Mesothelial cell of epicardium (in vitro differentiated cells): Measurements from ENCODE around the gene STOM. TPM values are rescaled to one million over a fixed set of nuclear protein-coding genes. Genes with fewer than 3 reads are reported as not detected.

Experiments used
- DNase-seq, 2 experiments: peaks; one replicate each; pipeline ENCODE4 v3.0.0; 2021; ENCODE audit warnings: low spot score in 2 of 2; ENCODE audit not compliant: unreplicated experiment in 2 of 2
- H3K27ac Mint-ChIP-seq: 2 replicates; pipeline ENCODE4 v1.8.0; 2021; ENCODE audit warnings: mixed read lengths
- H3K27me3 Mint-ChIP-seq: 2 replicates; pipeline ENCODE4 v1.8.0; 2021; ENCODE audit warnings: low read depth, mixed read lengths
- H3K36me3 Mint-ChIP-seq: 2 replicates; pipeline ENCODE4 v1.8.0; 2021; ENCODE audit warnings: mixed read lengths
- H3K4me1 Mint-ChIP-seq: 2 replicates; pipeline ENCODE4 v1.8.0; 2021; ENCODE audit warnings: mixed read lengths
- H3K4me3 Mint-ChIP-seq: 2 replicates; pipeline ENCODE4 v1.8.0; 2021; ENCODE audit warnings: mild to moderate bottlenecking, moderate library complexity, mixed read lengths
- H3K9me3 Mint-ChIP-seq: 2 replicates; pipeline ENCODE4 v1.8.0; 2021; ENCODE audit warnings: mixed read lengths
- CTCF ChIP-seq: fragments of 200-600 bp; sonication (generic); IDR thresholded peaks from one replicate; pipeline ENCODE4 v1.5.0; 2021; ENCODE audit warnings: antibody characterized with exemption; ENCODE audit not compliant: unreplicated experiment
- total RNA-seq: library from RNA; stranded (reverse); gene quantifications from 3 replicates; pipeline ENCODE4 v1.2.1, GENCODE V29; 2021

The STOM gene
- total RNA-seq, 1 donor from 2014 or later, result 53.2 TPM

GRCh38 chr9:121318631-121319382 is 51.2 kb downstream of the STOM start:
- DNase-seq, result no peak
- H3K27me3 Mint-ChIP-seq, result no peaks in the 10 kb centered on the region
- no peak overlapping the region for H3K27ac Mint-ChIP-seq
- TF ChIP-seq CTCF, result no peak
- H3K4me1 Mint-ChIP-seq, result no peaks in the 10 kb centered on the region
- H3K9me3 Mint-ChIP-seq, result peaks cover 4% of the 10 kb centered on the region
- peaks cover 30% of the 10 kb centered on the region for H3K36me3 Mint-ChIP-seq
- H3K4me3 Mint-ChIP-seq, result no peak overlapping the region

DNA sequence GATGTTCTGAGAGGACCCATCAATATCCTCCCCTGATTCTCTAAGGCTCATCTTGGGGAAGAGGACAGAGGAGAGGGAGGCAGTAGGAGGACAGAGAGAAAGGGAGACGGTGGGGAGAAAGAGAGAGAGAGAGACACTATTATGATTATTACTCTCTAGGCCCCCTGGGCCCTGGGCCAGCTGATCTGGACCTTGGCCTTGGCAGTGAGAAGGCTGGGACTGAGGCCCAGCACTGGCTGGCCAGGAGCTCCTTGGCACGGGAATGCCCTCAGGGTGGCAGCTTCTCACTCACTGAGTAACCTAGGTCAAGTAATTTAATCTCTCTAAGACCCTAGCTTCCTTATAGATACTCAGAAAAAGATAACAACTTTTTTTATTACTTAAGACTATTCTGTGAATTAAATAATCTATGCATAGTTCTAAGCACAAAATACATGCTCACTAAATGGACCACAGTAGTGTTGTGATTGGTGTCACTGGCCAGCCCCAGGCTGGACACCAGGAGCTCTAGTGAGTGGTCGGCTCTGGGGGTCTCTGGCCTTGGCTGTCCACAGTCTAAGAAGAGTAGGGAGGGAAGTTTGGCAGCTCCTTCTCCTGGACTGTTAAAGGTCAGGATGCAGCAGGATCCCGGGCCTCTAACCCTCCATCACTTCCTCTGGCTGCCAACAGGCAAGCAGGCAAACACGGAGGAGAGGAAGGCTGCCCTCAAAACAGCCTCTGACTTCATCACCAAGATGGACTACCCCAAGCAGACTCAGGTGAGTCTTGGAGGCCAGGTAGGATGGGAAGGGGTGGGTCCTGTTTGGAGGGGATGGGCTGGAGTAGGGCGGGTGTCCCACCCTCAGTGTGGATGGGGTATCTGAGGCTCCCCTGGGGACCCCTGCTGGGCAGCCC is 52.1 kb downstream of the STOM start:
- peaks cover 4% of the 10 kb centered on the region for H3K9me3 Mint-ChIP-seq
- H3K36me3 Mint-ChIP-seq, result peaks cover 32% of the 10 kb centered on the region
- no peak overlapping the region for H3K4me3 Mint-ChIP-seq
- TF ChIP-seq CTCF, result no peak
- DNase-seq, result no peak
- no peak overlapping the region for H3K27ac Mint-ChIP-seq
- H3K4me1 Mint-ChIP-seq, result no peaks in the 10 kb centered on the region
- H3K27me3 Mint-ChIP-seq, result no peaks in the 10 kb centered on the region

DNA sequence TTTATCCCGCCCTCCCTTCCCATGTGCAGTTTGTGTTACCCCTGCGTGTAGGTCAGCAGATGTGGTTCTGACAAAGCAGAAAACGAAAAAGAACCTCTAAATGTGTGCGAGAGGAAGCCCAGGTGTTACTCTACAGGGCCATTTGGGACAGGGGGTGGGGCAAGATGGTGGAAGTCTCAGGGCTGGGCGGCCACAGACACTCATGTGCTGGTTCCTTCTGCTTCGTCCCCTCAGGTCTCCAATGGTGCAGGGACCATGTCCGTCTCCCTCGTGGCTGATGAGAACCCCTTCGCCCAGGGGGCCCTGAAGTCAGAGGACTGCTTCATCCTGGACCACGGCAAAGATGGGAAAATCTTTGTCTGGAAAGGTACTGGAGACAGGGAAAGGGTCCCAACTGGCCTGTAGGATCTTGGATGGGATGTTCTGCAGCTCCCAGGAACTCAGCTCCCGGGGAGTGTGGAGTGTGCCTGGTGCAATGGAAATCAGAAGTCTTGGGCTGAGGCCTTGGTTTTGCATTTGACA is 53.1 kb downstream of the STOM start:
- Mint-ChIP-seq H3K4me1 (no peaks in the 10 kb centered on the region), H3K27me3 (no peaks in the 10 kb centered on the region), H3K27ac (no peak overlapping the region), H3K36me3 (peaks cover 26% of the 10 kb centered on the region), H3K9me3 (no peaks in the 10 kb centered on the region), H3K4me3 (no peak overlapping the region)
- no peak for TF ChIP-seq CTCF
- no peak for DNase-seq

GRCh38 chr9:121316378-121316777 is 53.7 kb downstream of the STOM start:
- no peak overlapping the region for H3K27ac Mint-ChIP-seq
- DNase-seq, result no peak
- H3K36me3 Mint-ChIP-seq, result peaks cover 30% of the 10 kb centered on the region
- H3K4me1 Mint-ChIP-seq, result no peaks in the 10 kb centered on the region
- TF ChIP-seq CTCF, result no peak
- no peaks in the 10 kb centered on the region for H3K9me3 Mint-ChIP-seq
- no peak overlapping the region for H3K4me3 Mint-ChIP-seq
- no peaks in the 10 kb centered on the region for H3K27me3 Mint-ChIP-seq

DNA sequence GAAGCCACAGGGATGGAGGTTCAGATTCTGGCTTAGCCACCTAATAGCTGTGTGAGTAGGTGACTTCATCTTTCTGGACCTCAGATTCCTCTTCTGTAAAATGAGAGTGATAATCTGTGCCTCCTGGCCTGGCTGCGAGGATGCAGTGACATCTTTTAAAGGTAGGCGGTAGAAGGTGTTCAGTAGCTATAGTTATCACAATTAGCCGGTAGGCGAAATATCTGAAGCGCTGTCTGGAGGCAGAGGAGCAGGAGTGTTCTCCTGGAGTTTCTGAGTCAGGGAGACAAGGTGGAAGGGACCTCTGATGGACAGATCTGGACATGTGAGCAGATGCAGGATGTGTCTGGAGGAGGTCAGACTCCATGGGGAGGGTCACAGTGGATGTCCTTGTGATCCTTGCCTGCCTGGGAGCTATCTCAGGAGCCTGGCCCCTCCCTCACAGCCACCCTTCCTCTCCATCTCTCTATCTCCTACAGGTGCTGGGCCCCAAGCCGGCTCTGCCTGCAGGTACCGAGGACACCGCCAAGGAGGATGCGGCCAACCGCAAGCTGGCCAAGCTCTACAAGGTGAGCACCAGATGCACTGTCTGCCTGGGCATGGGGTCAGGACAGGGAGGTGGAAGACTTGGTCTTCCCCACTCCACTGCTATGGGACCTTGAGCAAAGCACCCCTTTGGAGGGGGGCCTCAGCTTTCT is 56.4 kb downstream of the STOM start:
- no peak overlapping the region for H3K27ac Mint-ChIP-seq
- no peak for DNase-seq
- peaks cover 36% of the 10 kb centered on the region for H3K36me3 Mint-ChIP-seq
- no peaks in the 10 kb centered on the region for H3K9me3 Mint-ChIP-seq
- TF ChIP-seq CTCF, result no peak
- H3K27me3 Mint-ChIP-seq, result no peaks in the 10 kb centered on the region
- H3K4me3 Mint-ChIP-seq, result no peak overlapping the region
- H3K4me1 Mint-ChIP-seq, result no peaks in the 10 kb centered on the region
